Measurements from ENCODE around the gene CRIP2.

CRIP2 gene

DNA sequence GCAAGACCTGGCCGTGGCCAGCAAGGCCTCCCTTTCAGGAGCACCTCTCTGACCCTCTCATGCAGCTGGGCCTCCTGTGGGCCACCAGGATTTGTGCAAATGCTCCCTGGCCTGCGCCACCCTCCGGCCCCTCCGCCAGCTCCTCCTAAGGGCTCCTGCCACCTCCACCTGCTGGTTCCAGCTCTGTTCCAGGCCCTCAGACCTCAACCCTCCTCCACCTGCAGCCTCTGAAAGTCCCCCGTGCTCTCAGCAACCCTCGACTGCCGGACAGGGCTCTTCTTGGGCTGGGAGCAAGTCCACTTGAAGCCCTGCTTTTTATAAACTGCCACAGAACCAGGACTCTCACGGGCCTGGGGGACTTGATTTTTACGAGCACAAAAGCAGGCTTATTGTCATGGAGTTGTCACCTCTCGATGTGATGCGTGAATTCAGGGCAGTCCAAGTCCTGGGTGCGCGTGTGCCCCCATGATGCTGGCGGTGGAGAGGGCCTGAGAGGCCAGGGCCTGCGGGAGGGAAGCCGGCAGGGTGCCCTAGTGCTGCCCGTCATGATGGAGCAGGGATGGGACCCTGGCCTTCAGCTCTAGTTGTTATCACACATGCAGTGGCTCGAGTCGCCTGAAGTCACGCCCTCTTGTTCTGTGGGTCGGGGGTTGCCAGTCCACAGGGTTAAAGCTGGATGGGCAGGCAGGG lies 25.6 kb downstream of the CRIP2 start:
- Histone ChIP-seq H3K27me3 (replicated peaks; ENCODE audit: control insufficient read depth, insufficient read depth, low read length) (no peaks in the 10 kb centered on the region), H3K36me3 (ENCODE audit: control insufficient read depth, insufficient read depth, low read length) (peaks cover 7% of the 10 kb centered on the region), H3K4me3 (replicated peaks; ENCODE audit: low read depth, low read length) (no peak overlapping the region)
- TF ChIP-seq, protein P1, sequence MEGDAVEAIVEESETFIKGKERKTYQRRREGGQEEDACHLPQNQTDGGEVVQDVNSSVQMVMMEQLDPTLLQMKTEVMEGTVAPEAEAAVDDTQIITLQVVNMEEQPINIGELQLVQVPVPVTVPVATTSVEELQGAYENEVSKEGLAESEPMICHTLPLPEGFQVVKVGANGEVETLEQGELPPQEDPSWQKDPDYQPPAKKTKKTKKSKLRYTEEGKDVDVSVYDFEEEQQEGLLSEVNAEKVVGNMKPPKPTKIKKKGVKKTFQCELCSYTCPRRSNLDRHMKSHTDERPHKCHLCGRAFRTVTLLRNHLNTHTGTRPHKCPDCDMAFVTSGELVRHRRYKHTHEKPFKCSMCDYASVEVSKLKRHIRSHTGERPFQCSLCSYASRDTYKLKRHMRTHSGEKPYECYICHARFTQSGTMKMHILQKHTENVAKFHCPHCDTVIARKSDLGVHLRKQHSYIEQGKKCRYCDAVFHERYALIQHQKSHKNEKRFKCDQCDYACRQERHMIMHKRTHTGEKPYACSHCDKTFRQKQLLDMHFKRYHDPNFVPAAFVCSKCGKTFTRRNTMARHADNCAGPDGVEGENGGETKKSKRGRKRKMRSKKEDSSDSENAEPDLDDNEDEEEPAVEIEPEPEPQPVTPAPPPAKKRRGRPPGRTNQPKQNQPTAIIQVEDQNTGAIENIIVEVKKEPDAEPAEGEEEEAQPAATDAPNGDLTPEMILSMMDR (IDR thresholded peaks at IDR 0.05; ENCODE audit: insufficient read depth, low read length, poor library complexity, severe bottlenecking), result no peak
- peak; percentile 17 for DNase-seq (ENCODE audit: extremely low read depth, insufficient read length)

DNA sequence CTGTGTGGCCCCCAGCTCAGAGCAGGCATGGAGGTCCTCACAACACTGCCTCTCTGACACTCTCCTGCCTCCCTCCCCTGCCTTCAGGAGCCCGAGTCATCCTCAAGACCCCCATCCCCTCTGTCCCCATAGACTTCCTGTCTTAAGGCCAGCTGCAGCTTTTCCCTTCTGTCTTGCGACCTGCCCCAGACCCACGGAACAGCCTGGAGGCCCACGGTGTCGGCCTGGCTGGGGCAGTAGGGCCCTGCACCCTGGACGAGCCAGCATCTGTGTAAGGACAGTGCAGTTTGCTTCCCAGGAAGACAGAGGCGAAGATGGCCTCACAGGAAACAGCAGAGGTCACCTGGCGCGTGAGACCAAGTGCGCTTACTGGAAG lies 26.1 kb downstream of the CRIP2 start:
- Histone ChIP-seq H3K27me3 (replicated peaks; ENCODE audit: control insufficient read depth, insufficient read depth, low read length) (no peaks in the 10 kb centered on the region), H3K4me3 (replicated peaks; ENCODE audit: low read depth, low read length) (no peak overlapping the region), H3K36me3 (ENCODE audit: control insufficient read depth, insufficient read depth, low read length) (peaks cover 5% of the 10 kb centered on the region)
- peak; percentile 13 for DNase-seq (ENCODE audit: extremely low read depth, insufficient read length)
- TF ChIP-seq, protein P1 (IDR thresholded peaks at IDR 0.05; ENCODE audit: insufficient read depth, low read length, poor library complexity, severe bottlenecking), result no peak

DNA sequence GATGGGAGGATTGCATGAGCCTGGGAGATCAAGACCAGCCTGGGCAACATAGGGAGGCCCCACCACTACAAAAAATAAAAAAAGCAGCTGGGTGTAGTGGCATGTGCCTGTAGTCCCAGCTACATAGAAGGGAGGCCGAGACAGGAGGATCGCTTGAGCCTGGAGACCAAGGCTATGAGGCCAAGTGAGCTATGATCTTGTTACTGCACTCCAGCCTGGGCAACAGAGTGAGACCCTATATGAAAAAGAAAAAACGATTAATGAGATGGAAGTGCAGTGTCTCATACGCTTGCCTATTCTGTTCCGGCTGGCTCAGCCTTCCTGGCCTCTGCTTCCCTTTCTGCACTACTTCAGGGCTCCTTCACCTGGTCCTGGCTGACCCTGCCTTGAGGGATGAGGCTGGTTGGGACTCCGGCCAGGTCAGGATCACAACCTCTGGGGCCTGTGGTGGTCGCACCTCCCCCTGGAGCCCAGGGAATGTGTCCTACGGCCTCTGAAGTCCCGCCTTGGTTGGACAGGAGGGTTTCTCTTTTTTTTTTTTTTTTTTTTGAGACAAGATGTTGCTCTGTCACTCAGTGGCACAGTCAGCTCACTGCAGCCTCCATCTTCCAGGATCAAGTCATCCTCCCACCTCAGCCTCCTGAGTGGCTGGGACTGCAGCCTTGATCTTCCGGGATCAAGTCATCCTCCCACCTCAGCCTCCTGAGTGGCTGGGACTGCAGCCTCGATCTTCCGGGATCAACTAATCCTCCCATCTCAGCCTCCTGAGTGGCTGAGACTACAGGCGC lies 27.1 kb downstream of the CRIP2 start:
- TF ChIP-seq, protein P1 (IDR thresholded peaks at IDR 0.05; ENCODE audit: insufficient read depth, low read length, poor library complexity, severe bottlenecking), result no peak
- Histone ChIP-seq H3K4me3 (replicated peaks; ENCODE audit: low read depth, low read length) (no peak overlapping the region), H3K27me3 (replicated peaks; ENCODE audit: control insufficient read depth, insufficient read depth, low read length) (no peaks in the 10 kb centered on the region), H3K36me3 (ENCODE audit: control insufficient read depth, insufficient read depth, low read length) (peaks cover 5% of the 10 kb centered on the region)
- DNase-seq (ENCODE audit: extremely low read depth, insufficient read length), result no peak

DNA sequence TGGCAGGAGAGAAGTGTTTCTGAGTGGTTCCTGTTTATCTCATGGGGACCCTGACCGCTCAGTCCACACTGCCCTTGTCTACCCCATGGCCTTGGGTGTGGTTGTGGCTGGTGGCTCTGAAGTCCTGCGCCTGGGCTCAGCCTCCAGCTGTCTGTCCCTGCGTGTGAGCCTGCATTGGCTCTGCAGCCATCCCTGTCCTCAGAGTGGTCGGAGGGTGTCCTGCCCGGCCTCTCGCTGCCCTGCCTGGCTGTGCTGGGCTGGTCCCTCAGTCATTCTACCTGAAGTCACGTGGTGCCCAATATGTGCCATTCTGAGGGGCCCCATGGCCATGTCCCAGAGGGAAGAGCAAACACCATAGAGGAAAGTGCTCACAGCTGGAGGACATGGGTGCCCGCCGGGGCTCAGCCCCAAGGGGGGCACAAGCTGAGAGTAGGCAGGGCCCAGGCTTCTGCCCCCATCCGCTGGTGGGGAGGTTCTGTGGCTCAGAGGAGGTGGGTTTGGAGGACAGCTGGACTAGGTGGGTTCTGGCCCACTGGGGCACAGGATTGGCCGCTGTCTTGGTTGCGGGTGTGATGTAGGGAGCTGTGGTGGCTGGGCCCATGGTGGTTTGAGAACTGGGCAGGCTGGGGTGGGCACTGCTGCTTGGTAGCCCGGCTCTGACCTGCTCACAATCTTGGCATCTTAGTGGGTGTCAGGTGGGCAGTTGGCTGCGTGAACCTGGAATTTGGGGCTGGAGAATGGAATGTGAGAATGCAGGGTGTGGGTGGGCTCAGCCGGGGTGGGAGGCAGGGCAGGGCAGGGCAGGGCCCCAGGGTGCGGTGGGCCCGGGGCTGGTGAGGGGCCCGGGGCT lies 28.1 kb downstream of the CRIP2 start:
- peaks cover 2% of the 10 kb centered on the region for H3K36me3 ChIP-seq (ENCODE audit: control insufficient read depth, insufficient read depth, low read length)
- no peaks in the 10 kb centered on the region for H3K27me3 ChIP-seq (replicated peaks; ENCODE audit: control insufficient read depth, insufficient read depth, low read length)
- H3K4me3 ChIP-seq (replicated peaks; ENCODE audit: low read depth, low read length), result no peak overlapping the region
- peak; percentile 20 for DNase-seq (ENCODE audit: extremely low read depth, insufficient read length)
- TF ChIP-seq, protein P1 (IDR thresholded peaks at IDR 0.05; ENCODE audit: insufficient read depth, low read length, poor library complexity, severe bottlenecking), result no peak

DNA sequence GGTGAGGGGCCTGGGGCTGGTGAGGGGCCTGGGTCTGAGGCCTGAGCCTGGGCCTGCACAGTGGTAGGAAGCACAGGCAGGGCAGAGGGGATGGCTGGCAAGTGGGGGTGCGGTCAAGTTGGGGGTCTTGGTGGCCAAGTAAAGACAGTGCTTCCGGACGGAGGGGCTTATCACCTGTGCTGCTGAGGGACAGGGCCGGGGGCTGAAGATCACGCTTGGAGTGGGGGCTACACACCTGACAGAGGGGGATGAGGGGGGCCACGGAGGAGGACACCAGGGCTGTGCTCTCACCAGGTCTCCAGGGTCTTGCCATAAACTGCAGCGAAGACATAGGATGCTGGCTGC lies 28.6 kb downstream of the CRIP2 start:
- Histone ChIP-seq H3K27me3 (replicated peaks; ENCODE audit: control insufficient read depth, insufficient read depth, low read length) (no peaks in the 10 kb centered on the region), H3K36me3 (ENCODE audit: control insufficient read depth, insufficient read depth, low read length) (peaks cover 2% of the 10 kb centered on the region), H3K4me3 (replicated peaks; ENCODE audit: low read depth, low read length) (no peak overlapping the region)
- DNase-seq (ENCODE audit: extremely low read depth, insufficient read length), result no peak
- TF ChIP-seq, protein P1 (IDR thresholded peaks at IDR 0.05; ENCODE audit: insufficient read depth, low read length, poor library complexity, severe bottlenecking), result no peak

Measured in GM06990 (cell line).